HG03442 (cell line): ENCODE data around the gene VASP.
"Not testable (repeated sequence)": the region's sequence is repeated elsewhere in the genome, so short reads cannot be mapped to it uniquely, and the experiment has no call there.

Experiments used
- ATAC-seq: cut with Tn5 transposase; IDR thresholded peaks from one replicate; pipeline ENCODE4 v1.9.1; 2021; ENCODE audit warnings: mild to moderate bottlenecking, moderate library complexity; ENCODE audit not compliant: unreplicated experiment

Gene VASP

GRCh38 chr19:45496349-45496953, 10.8 kb upstream of the VASP start:
- ATAC-seq, result peak; percentile 5

- no peak for ATAC-seq
Measured at GRCh38 chr19:45497791-45498190, 9.5 kb upstream of the VASP start.

- ATAC-seq, result no peak
Measured at GRCh38 chr19:45498411-45499195, 8.7 kb upstream of the VASP start, which contains the start of gene PPM1N. Gene PPM1N (plus strand): TSS chr19:45498443. CDS start chr19:45498473, 30 bp downstream.

GRCh38 chr19:45499196-45500180, 7.8 kb upstream of the VASP start:
- ATAC-seq, result no peak

- no peak for ATAC-seq
Measured at GRCh38 chr19:45500918-45501729, 6.2 kb upstream of the VASP start.

GRCh38 chr19:45501730-45502014, 5.6 kb upstream of the VASP start:
- ATAC-seq, result no peak

- ATAC-seq, result no peak
Measured at GRCh38 chr19:45502111-45502510, 5.2 kb upstream of the VASP start.

- ATAC-seq, result no peak
Measured at GRCh38 chr19:45503909-45504308, 3.4 kb upstream of the VASP start.

- no peak for ATAC-seq
Measured at GRCh38 chr19:45505151-45505995, 1.9 kb upstream of the VASP start.

- no peak for ATAC-seq
Measured at GRCh38 chr19:45505996-45506245, 1.4 kb upstream of the VASP start.

- ATAC-seq, result peak; percentile 51
Measured at GRCh38 chr19:45506246-45506988, 862 bp upstream of the VASP start.

GRCh38 chr19:45507872-45508416, 665 bp downstream of the VASP start:
- ATAC-seq, result no peak

- no peak for ATAC-seq
Measured at GRCh38 chr19:45508417-45508860, 1.2 kb downstream of the VASP start.

GRCh38 chr19:45508861-45509691, 1.8 kb downstream of the VASP start:
- no peak for ATAC-seq

- no peak for ATAC-seq
Measured at GRCh38 chr19:45509692-45510015, 2.4 kb downstream of the VASP start.

- not testable (repeated sequence) for ATAC-seq
Measured at GRCh38 chr19:45510352-45510751, 3.1 kb downstream of the VASP start.

GRCh38 chr19:45511074-45511473, 3.8 kb downstream of the VASP start:
- ATAC-seq, result no peak

- no peak for ATAC-seq
Measured at GRCh38 chr19:45512881-45513483, 5.7 kb downstream of the VASP start.
